Prostate gland (tissue), 2 donors: ENCODE data around the gene HLA-DMA. TPM values are rescaled to one million over a fixed set of nuclear protein-coding genes. Genes with fewer than 3 reads are reported as not detected.

Experiments used
- DNase-seq: peaks from one replicate; pipeline ENCODE4 v3.0.0-alpha.2; 2019; ENCODE audit warnings: low spot score
- H3K27ac ChIP-seq, 2 donors: fragments of 200-600 bp; sonication (generic); 2 replicates each; pipeline ENCODE4 v1.5.1; 2017 to 2019
- H3K27me3 ChIP-seq: fragments of 200-600 bp; sonication (generic); replicated peaks from 2 replicates; pipeline ENCODE4 v1.5.1; 2019; ENCODE audit not compliant: insufficient read depth
- H3K36me3 ChIP-seq, 2 donors: fragments of 200-600 bp; sonication (generic); 1 replicate in 1 of 2; 2 replicates in 1 of 2; pipeline versions ENCODE4 v1.5.1 to v1.8.1; 2017 to 2019
- H3K4me1 ChIP-seq: fragments of 200-600 bp; sonication (generic); replicated peaks from 2 replicates; pipeline ENCODE4 v1.5.1; 2019
- H3K4me3 ChIP-seq, 2 donors: fragments of 200-600 bp; sonication (generic); 2 replicates each; pipeline ENCODE4 v1.5.1; 2017 to 2019
- H3K9me3 ChIP-seq: fragments of 200-600 bp; sonication (generic); 2 replicates; pipeline ENCODE4 v1.5.1; 2017
- CTCF ChIP-seq, 4 experiments: fragments of 200-600 bp in 2 of 4; fragments of 450-650 bp in 2 of 4; sonication (generic) in 2 of 4; IDR thresholded peaks; 1 replicate in 3 of 4; 2 replicates in 1 of 4; pipeline ENCODE4 v1.5.1; 2016 to 2019; ENCODE audit warnings: antibody characterized with exemption in 4 of 4, mild to moderate bottlenecking in 2 of 4, moderate library complexity in 2 of 4
- POLR2A ChIP-seq: fragments of 450-650 bp; IDR thresholded peaks from one replicate; pipeline ENCODE4 v1.6.1; 2016; ENCODE audit warnings: antibody characterized with exemption, mild to moderate bottlenecking
- POLR2AphosphoS5 ChIP-seq: sonication (generic); formaldehyde crosslinking; IDR thresholded peaks from one replicate; pipeline ENCODE4 v1.6.1; 2017; ENCODE audit warnings: antibody characterized with exemption
- WGBS: methylation state at CpG from one replicate; pipeline ENCODE4 v1.1.5; 2018; 5-methylcytosine and 5-hydroxymethylcytosine counted together
- intact Hi-C: fragments of 100-400 bp; cut with DNase I; formaldehyde crosslinking; loops from one replicate; pipeline ENCODE4 v1.14.2; 2022
- total RNA-seq, 2 donors: library from RNA; depleted of rRNA; stranded (reverse); fragments of >200 nt; gene quantifications; one replicate each; pipeline ENCODE4 v1.1.0, GENCODE V29; 2016

Gene HLA-DMA
- total RNA-seq, 2 donors from 2014 or later: 9.6 to 26.1 TPM

GRCh38 chr6:32975886-32976285 is 23.0 kb upstream of the HLA-DMA start:
- Histone ChIP-seq H3K4me1 (peaks cover 23% of the 10 kb centered on the region), H3K4me3 (peak overlapping the region in 1 of 2 donors; percentile 66)
- intact Hi-C loops: loop anchor here (10.0 kb wide), 1 partner anchor 439 kb away; the partner anchor contains the start of genes CUTA and PHF1

GRCh38 chr6:32974541-32975308 is 21.8 kb upstream of the HLA-DMA start:
- peaks cover 22 to 58% of the 10 kb centered on the region in 2 donors for H3K36me3 ChIP-seq
- peak overlapping the region in 1 of 2 donors; percentile 99 for H3K27ac ChIP-seq
- WGBS: 3% methylated on average over 14 of the region's 14 CpGs
- no peak for DNase-seq
- intact Hi-C loops: loop anchor here (5.0 to 10.0 kb wide), 3 partner anchors 440 to 1352 kb away; partner anchors contain the start of genes CUTA, PHF1 and PRRC2A
- H3K27me3 ChIP-seq: no peaks in the 10 kb centered on the region
- H3K4me1 ChIP-seq: peaks cover 23% of the 10 kb centered on the region
- no peaks in the 10 kb centered on the region for H3K9me3 ChIP-seq
- TF ChIP-seq POLR2AphosphoS5 (no peak), POLR2A (no peak), CTCF (IDR thresholded peaks at IDR 0.05) (no peak)
- peak overlapping the region; percentile 66 to 84 for H3K4me3 ChIP-seq

More at GRCh38 chr6:32975886-32976285, 23.0 kb upstream of the HLA-DMA start:
- TF ChIP-seq POLR2A: no peak
- TF ChIP-seq CTCF (IDR thresholded peaks at IDR 0.05): no peak
- TF ChIP-seq POLR2AphosphoS5: no peak
- DNase-seq: no peak
- 50% methylated on average over 2 of the region's 2 CpGs for WGBS
- no peaks in the 10 kb centered on the region for H3K9me3 ChIP-seq
- H3K27ac ChIP-seq: no peak overlapping the region
- H3K27me3 ChIP-seq: no peaks in the 10 kb centered on the region
- peaks cover 34 to 70% of the 10 kb centered on the region in 2 donors for H3K36me3 ChIP-seq

GRCh38 chr6:32974016-32974333 is 21.1 kb upstream of the HLA-DMA start:
- no peaks in the 10 kb centered on the region for H3K27me3 ChIP-seq
- intact Hi-C loops: loop anchor here (5.0 to 10.0 kb wide), 3 partner anchors 441 to 1352 kb away; partner anchors contain the start of genes CUTA, PHF1 and PRRC2A
- H3K4me3 ChIP-seq: peak overlapping the region; percentile 66 to 84
- H3K36me3 ChIP-seq: peaks cover 20 to 51% of the 10 kb centered on the region in 2 donors
- 0% methylated on average over 4 of the region's 4 CpGs for WGBS
- no peaks in the 10 kb centered on the region for H3K9me3 ChIP-seq
- DNase-seq: no peak
- TF ChIP-seq CTCF (IDR thresholded peaks at IDR 0.05) (no peak), POLR2A (no peak), POLR2AphosphoS5 (no peak)
- peak overlapping the region; percentile 99 to 100 for H3K27ac ChIP-seq
- peaks cover 23% of the 10 kb centered on the region for H3K4me1 ChIP-seq

- H3K27me3 ChIP-seq: no peaks in the 10 kb centered on the region
- under 1% methylated on average over 23 of the region's 23 CpGs for WGBS
- TF ChIP-seq POLR2A: no peak
- peaks cover 19 to 46% of the 10 kb centered on the region in 2 donors for H3K36me3 ChIP-seq
- peak; percentile 39 for DNase-seq
- intact Hi-C loops: loop anchor here (5.0 to 10.0 kb wide), 3 partner anchors 441 to 1351 kb away; partner anchors contain the start of genes CUTA, PHF1 and PRRC2A
- no peaks in the 10 kb centered on the region for H3K9me3 ChIP-seq
- peak overlapping the region; percentile 66 to 84 for H3K4me3 ChIP-seq
- H3K27ac ChIP-seq: peak overlapping the region; percentile 99 to 100
- H3K4me1 ChIP-seq: peaks cover 20% of the 10 kb centered on the region
These were observed 20.5 kb upstream of the HLA-DMA start for GRCh38 chr6:32973144-32974015.
